HG02798 (cell line): ENCODE data around the gene TMEM117.
"Not testable (repeated sequence)": the region's sequence is repeated elsewhere in the genome, so short reads cannot be mapped to it uniquely, and the experiment has no call there.

Experiments used
- ATAC-seq: cut with Tn5 transposase; IDR thresholded peaks from one replicate; pipeline ENCODE4 v1.9.1; 2021; ENCODE audit warnings: mild to moderate bottlenecking; ENCODE audit not compliant: unreplicated experiment, poor library complexity

The TMEM117 gene

DNA sequence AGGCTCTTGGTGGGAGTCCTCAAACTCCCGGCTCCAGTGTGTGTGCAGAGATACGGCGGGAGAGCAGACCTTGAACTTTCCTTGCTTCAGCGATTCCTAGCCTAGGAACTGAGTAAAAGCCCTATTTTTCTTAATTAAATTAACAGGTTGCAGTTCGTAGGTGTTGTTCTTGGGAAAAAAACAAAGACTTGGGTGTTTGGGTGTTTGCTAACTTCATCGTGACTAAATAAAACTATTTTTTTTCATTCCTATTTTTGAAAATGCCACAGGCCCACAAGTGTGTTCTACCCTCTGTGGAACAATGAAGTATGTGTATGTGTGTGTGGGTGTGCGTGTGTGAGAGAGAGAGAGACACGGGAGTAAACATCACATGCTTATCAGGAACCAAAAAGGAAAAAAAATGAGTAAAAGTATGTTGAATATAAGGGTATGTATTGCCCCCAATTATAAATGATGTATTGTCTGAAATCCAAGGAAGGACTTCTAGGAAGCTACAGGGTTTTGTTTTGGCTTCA, 651 bp downstream of the TMEM117 start:
- ATAC-seq = no peak

DNA sequence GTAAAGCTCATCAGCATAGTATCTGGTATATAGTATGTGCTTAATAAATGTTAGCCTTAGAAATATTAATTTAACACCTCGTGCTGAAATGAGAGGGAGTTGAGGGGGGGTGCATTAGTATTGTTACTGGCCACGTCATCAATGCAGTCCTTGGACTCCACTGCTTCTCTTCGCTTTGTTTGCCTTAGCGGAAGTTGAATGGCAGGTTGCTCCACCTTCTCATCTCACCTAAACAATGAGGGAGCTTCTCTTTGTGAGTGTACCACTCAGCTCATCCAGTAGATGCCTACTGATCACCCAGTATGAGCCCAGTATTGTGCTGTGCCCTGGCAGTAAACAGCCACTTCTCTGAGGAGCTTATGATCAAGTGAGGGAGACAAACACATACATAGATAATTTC, 4.5 kb downstream of the TMEM117 start:
- ATAC-seq = no peak

- ATAC-seq = no peak
Measured at GRCh38 chr12:43841253-43841652, 5.4 kb downstream of the TMEM117 start.

DNA sequence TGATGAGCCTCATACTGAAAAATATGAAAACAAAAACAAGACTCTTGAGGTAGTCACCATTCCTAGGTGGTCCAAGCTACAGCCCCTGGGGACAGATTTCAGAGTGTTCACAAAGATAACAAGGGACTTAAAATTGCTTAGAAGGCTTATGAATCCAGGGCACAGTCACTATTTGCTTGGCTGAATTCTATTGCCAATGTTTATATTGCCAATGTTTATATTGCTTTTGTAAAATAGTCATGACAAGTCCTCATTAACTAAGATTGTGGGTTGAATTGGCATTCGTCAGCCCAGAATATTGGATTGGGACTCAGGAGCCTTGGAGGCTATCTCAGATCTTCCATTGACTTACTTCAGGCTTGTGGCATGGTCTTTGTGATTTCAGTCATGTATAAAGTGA, 6.4 kb downstream of the TMEM117 start:
- no peak for ATAC-seq

- ATAC-seq = not testable (repeated sequence)
Measured at GRCh38 chr12:43847425-43848225, 11.7 kb downstream of the TMEM117 start.

DNA sequence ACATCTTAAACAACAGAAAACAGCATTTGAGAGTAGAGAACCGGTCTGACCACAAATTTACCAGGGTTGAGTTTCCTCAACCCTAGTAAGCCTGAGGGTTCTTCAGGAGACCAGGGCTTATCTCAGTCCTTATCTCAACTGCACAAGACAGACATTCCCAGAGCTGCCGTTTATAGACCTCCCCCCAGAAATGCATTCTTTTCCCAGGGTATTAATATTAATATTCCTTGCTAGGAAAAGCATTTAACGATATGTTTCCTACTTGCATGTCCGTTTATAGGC, 12.3 kb downstream of the TMEM117 start:
- ATAC-seq = no peak

GRCh38 chr12:43848786-43849185, 12.9 kb downstream of the TMEM117 start:
- no peak for ATAC-seq

DNA sequence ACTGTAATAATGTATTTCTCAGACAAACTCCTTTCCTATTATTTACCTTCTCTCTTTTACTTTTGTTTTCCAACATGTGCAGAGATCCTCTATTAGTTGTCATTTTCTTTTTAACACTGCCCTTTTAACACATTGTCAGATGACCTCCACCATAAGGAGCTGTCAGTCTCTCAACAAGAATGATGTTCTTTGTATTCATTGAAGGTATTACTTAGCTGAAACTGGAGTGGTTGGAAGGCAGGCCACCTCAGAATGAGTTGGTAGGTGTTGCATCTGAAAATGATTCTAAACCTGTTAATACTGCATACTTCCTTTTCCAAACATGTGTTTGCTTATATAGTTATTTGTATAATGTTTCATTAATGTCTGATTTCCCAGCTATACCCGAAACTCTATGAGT, 16.9 kb downstream of the TMEM117 start:
- no peak for ATAC-seq

- no peak for ATAC-seq
Measured at GRCh38 chr12:43856972-43857371, 21.1 kb downstream of the TMEM117 start.

DNA sequence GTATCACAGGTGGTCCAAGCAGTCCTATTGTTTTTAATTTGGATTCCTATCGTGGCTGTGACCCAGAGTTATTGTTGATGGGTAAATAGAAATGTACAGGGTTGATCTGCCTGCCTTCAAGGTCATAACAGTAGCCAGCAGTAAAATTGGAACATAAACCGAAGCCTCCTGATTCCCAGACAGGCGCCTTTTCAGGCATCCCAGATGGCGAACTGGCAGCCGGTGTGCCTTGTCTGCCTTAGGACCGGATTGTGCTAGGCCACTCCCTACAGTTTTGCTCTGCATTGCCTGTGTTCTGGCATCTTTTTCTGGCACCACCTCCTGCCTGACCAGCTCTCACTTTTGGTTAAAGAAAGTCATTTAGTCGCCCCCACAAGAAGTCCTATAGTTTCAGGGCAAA, 22.2 kb downstream of the TMEM117 start:
- no peak for ATAC-seq

GRCh38 chr12:43858991-43859390, 23.1 kb downstream of the TMEM117 start:
- no peak for ATAC-seq

GRCh38 chr12:43861015-43861839, 25.3 kb downstream of the TMEM117 start:
- ATAC-seq = no peak

DNA sequence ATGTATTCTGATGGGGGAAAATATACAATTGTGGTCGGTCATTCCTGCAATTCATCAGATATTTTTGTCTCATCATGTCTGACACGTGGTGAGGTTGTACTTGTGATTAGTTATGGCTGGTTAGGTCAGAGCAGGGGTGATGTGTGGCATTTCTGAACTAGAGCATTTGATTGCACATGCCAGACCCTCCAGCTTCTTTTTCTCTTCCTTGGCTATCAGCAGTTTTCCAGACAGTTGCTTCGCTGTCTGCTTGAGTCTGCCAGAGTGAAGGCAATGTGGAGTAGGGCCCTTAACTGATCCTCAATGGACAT, 25.9 kb downstream of the TMEM117 start:
- ATAC-seq = no peak

- ATAC-seq = no peak
Measured at GRCh38 chr12:43863770-43864366, 28.0 kb downstream of the TMEM117 start.

- ATAC-seq = not testable (repeated sequence)
Measured at GRCh38 chr12:43864557-43864956, 28.7 kb downstream of the TMEM117 start.

GRCh38 chr12:43869184-43869583, 33.3 kb downstream of the TMEM117 start:
- no peak for ATAC-seq

DNA sequence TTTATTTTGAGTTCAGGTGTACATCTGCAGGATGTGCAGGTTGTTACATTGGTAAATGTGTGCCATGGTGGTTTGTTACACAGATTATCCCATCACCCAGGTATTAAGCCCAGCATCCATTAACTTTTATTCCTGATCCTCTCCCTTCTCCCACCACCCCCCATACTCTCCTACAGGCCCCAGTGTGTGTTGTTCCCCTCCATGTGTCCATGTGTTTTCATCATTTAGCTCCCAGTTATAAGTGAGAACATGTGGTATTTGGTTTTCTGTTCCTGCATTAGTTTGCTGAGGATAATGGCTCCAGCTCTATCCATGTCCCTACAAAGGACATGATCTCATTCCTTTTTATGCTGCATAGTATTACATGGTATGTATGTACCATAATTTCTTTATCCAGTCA, 33.9 kb downstream of the TMEM117 start:
- ATAC-seq = not testable (repeated sequence)

GRCh38 chr12:43871258-43871657, 35.4 kb downstream of the TMEM117 start:
- not testable (repeated sequence) for ATAC-seq

DNA sequence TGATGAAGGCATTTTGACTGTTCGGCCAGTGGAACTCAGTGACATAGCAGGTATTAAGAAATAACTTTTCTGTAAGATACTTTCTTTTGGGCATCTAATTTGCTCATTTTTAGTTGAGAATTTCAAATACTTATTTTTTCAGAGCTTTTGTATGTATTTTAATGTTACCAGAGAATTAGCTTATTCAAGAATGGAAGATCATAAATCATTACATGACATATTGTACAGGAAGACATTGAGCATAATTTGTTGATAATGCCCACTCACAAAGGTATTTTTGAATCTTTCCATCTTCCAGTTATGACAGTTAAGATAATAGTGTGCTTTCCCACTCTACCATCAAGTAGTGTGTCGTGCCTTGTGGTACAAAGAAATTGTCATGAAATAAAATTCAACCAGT, 36.5 kb downstream of the TMEM117 start:
- no peak for ATAC-seq

- no peak for ATAC-seq
Measured at GRCh38 chr12:43878050-43878449, 42.2 kb downstream of the TMEM117 start.

GRCh38 chr12:43880547-43880946, 44.7 kb downstream of the TMEM117 start:
- ATAC-seq = no peak
